ENCODE data around the gene FBXO15.

Gene FBXO15

GRCh38 chr18:74147779-74148542, at the start of gene FBXO15, which contains the start of gene TIMM21:
Gene FBXO15 (minus strand): TSS chr18:74147834. CDS start chr18:74147785, 49 bp downstream.
Gene TIMM21 (plus strand): TSS chr18:74148523. CDS start chr18:74148809, 286 bp downstream.
- peak; percentile 96 for DNase-seq (ENCODE audit: low spot score)

GRCh38 chr18:74196220-74197119, 48.8 kb upstream of the FBXO15 start:
- DNase-seq (ENCODE audit: low spot score), result peak; percentile 53

GRCh38 chr18:74194691-74195090, 47.1 kb upstream of the FBXO15 start:
- no peak for DNase-seq (ENCODE audit: low spot score)

- no peak for DNase-seq (ENCODE audit: low spot score)
Observed at GRCh38 chr18:74191577-74191976, 43.9 kb upstream of the FBXO15 start.

- no peak for DNase-seq (ENCODE audit: low spot score)
Observed at GRCh38 chr18:74190086-74190485, 42.5 kb upstream of the FBXO15 start.

GRCh38 chr18:74186661-74187060, 39.0 kb upstream of the FBXO15 start:
- no peak for DNase-seq (ENCODE audit: low spot score)

- no peak for DNase-seq (ENCODE audit: low spot score)
Observed at GRCh38 chr18:74185860-74186259, 38.2 kb upstream of the FBXO15 start.

GRCh38 chr18:74184875-74185274, 37.2 kb upstream of the FBXO15 start:
- DNase-seq (ENCODE audit: low spot score), result no peak

GRCh38 chr18:74183130-74183529, 35.5 kb upstream of the FBXO15 start:
- DNase-seq (ENCODE audit: low spot score), result no peak

- no peak for DNase-seq (ENCODE audit: low spot score)
Observed at GRCh38 chr18:74182335-74182734, 34.7 kb upstream of the FBXO15 start.

- DNase-seq (ENCODE audit: low spot score), result no peak
Observed at GRCh38 chr18:74179623-74180199, 32.1 kb upstream of the FBXO15 start.

- DNase-seq (ENCODE audit: low spot score), result no peak
Observed at GRCh38 chr18:74178884-74179283, 31.2 kb upstream of the FBXO15 start.

GRCh38 chr18:74175658-74176057, 28.0 kb upstream of the FBXO15 start:
- DNase-seq (ENCODE audit: low spot score), result no peak

GRCh38 chr18:74173434-74173750, 25.8 kb upstream of the FBXO15 start:
- no peak for DNase-seq (ENCODE audit: low spot score)

GRCh38 chr18:74172697-74173433, 25.2 kb upstream of the FBXO15 start:
- DNase-seq (ENCODE audit: low spot score), result no peak

GRCh38 chr18:74171910-74172606, 24.4 kb upstream of the FBXO15 start:
- DNase-seq (ENCODE audit: low spot score), result no peak

- no peak for DNase-seq (ENCODE audit: low spot score)
Observed at GRCh38 chr18:74166386-74166785, 18.8 kb upstream of the FBXO15 start.

GRCh38 chr18:74163019-74163660, 15.5 kb upstream of the FBXO15 start:
- no peak for DNase-seq (ENCODE audit: low spot score)

GRCh38 chr18:74155276-74155675, 7.6 kb upstream of the FBXO15 start:
- DNase-seq (ENCODE audit: low spot score), result no peak

- no peak for DNase-seq (ENCODE audit: low spot score)
Observed at GRCh38 chr18:74154716-74155115, 7.1 kb upstream of the FBXO15 start.

- no peak for DNase-seq (ENCODE audit: low spot score)
Observed at GRCh38 chr18:74153793-74154192, 6.2 kb upstream of the FBXO15 start.
